ENCODE measurements around the gene TMEM106C.

GRCh38 chr12:47945341-47945728 lies 18.1 kb upstream of the TMEM106C start:
- no peak for TF ChIP-seq CTCF (IDR thresholded peaks at IDR 0.05; ENCODE audit: insufficient read depth, low read depth, low read length)
- no peak for TF ChIP-seq EZH2 (IDR thresholded peaks at IDR 0.05; ENCODE audit: insufficient read depth, low read length)
